Right ventricle myocardium inferior (tissue), 1 donor: ENCODE data around the gene TMEM185B. TPM values are rescaled to one million over a fixed set of nuclear protein-coding genes. Genes with fewer than 3 reads are reported as not detected.
A peak's percentile ranks its signal among the peaks of the same experiment; 100 is the strongest.
"Not testable (repeated sequence)": the region's sequence is repeated elsewhere in the genome, so short reads cannot be mapped to it uniquely, and the experiment has no call there.

Source experiments
- ATAC-seq: fragments of 200-7000 bp; cut with Tn5 transposase; one replicate; pipeline ENCODE4 v1.9.1; 2020; ENCODE audit warnings: mild to moderate bottlenecking, moderate library complexity
- DNase-seq: peaks from one replicate; pipeline ENCODE4 v3.0.0; 2021; ENCODE audit errors: missing footprints
- intact Hi-C: fragments of 100-400 bp; cut with DNase I; formaldehyde crosslinking; loops from one replicate; pipeline ENCODE4 v1.11.0; 2022
- total RNA-seq: library from RNA; stranded (reverse); fragmentation: NEBNext Ultra II Directional; extraction: Animal tissue kit (Norgen Biotek cat#: 25700); gene quantifications from one replicate; pipeline ENCODE4 v1.2.1, GENCODE V29; 2021
- donor health status: DM: no; HTN: yes; CAD: no; lungs with severe emphysema.

Gene TMEM185B
- total RNA-seq, 1 donor from 2014 or later, result 20.6 TPM

DNA sequence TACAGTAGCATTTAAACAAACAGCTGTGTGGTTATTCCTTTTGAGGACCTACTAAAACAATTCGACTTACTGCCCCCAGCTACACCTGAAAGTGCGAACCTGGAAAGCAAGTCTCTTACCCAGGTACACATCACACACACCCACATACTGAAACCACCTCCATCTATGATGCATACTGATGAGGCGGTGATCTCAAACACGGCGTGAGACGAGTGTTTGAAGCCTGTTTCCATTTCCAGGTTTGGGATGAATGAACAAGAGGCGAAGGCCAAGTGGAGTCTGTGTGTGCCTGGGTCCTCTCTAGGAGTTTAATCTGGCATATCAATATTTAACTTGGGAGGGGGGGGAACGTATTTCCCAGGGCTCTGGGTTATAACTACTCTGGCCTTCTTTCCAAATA lies 1.6 kb downstream of the TMEM185B start:
- ATAC-seq (no peak), DNase-seq (no peak)
- intact Hi-C loops, result loop anchor here (10.0 kb wide), 1 partner anchor 93 kb away; no protein-coding TSS in a partner anchor

DNA sequence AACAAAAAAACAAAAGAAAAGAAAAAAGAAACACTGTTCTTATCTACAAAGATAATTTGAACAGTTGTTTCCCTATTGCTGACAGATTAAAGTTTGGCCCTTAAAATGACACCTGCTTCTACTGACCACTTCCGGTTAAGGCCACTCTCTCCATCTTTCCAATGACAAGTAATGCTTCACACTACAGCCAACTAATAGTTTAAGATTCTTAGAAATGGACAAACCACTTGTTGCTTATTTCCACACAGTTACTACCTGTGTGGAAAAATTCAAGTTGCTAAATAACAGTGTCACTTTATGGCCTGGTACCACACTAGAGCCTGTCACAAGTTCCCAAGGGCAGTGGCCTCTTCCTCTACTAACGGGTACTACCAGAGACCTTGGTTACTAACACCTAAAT lies 2.4 kb downstream of the TMEM185B start:
- ATAC-seq, result no peak
- intact Hi-C loops, result loop anchor here (10.0 kb wide), 1 partner anchor 94 kb away; no protein-coding TSS in a partner anchor

DNA sequence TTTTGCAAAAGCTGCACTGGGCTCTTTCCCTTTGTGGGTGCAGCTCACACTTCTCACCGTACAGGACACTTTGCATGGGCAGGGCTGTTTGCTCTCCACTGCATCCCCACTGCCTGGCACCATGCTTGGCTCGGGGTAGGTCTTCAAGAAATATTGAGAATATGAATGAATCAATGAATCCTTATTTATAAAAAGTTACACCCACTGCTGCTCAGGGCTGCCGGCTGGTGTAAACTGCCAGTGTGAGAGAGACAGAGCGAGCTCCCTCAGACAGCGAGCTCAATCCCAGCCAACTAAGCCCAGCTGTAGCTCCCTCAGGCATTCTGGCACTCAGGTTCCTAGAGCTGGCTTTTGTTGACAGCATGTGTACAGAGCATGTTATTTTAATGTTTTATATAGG lies 3.4 kb downstream of the TMEM185B start:
- ATAC-seq, result no peak
- intact Hi-C loops, result loop anchor here (10.0 kb wide), 1 partner anchor 95 kb away; no protein-coding TSS in a partner anchor
- DNase-seq, result no peak

More for the DNA sequence above, 2.4 kb downstream of the TMEM185B start:
- no peak for DNase-seq

GRCh38 chr2:120219291-120219690 lies 3.9 kb downstream of the TMEM185B start:
- intact Hi-C loops, result no loop called here
- no peak for ATAC-seq
- DNase-seq, result no peak

DNA sequence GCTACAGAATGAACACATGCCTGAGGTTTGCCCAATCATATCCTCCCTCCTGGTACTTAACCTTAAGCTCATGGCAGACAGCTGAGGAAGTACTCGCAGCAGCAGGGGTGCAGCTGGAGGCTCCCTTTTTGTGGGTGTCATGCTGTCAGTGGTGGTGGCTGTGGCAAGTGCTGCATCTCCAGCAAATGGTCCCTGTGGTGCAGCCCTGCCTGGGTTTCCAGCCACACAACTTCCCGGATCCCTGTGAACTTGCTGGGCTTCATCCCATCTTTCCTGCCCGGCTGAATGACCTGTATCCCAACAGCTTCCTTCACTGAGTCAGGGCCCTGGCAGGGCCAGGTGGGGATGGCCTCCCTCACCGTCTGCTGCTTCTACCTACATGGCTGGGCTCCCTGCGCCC lies 5.0 kb downstream of the TMEM185B start:
- DNase-seq (no peak), ATAC-seq (no peak)
- intact Hi-C loops, result no loop called here

DNA sequence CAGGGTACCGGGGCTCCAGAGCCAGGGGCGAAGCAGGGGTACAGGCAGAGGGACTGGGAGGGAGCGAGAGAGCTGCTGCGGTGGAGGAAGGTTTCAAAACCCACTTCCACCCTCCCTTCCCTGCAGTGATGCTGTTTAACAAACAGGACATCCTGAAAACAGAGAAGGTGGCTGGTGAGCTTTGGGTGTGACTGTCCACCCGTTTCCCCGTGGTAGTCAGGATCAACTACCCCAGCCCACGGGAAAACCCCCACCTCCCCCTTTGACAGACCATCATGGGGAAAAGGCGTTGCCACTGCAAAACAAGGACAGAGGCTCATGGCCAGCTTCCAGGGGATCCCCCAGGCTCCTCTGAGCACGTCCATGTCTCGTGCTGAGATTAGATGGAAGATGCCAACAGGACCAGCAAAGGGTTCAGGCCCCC lies 12.9 kb downstream of the TMEM185B start:
- intact Hi-C loops, result no loop called here
- ATAC-seq, result no peak
- no peak for DNase-seq

- DNase-seq (no peak), ATAC-seq (peak; percentile 15)
- intact Hi-C loops, result no loop called here
Observed at GRCh38 chr2:120209427-120210269, 13.6 kb downstream of the TMEM185B start.

DNA sequence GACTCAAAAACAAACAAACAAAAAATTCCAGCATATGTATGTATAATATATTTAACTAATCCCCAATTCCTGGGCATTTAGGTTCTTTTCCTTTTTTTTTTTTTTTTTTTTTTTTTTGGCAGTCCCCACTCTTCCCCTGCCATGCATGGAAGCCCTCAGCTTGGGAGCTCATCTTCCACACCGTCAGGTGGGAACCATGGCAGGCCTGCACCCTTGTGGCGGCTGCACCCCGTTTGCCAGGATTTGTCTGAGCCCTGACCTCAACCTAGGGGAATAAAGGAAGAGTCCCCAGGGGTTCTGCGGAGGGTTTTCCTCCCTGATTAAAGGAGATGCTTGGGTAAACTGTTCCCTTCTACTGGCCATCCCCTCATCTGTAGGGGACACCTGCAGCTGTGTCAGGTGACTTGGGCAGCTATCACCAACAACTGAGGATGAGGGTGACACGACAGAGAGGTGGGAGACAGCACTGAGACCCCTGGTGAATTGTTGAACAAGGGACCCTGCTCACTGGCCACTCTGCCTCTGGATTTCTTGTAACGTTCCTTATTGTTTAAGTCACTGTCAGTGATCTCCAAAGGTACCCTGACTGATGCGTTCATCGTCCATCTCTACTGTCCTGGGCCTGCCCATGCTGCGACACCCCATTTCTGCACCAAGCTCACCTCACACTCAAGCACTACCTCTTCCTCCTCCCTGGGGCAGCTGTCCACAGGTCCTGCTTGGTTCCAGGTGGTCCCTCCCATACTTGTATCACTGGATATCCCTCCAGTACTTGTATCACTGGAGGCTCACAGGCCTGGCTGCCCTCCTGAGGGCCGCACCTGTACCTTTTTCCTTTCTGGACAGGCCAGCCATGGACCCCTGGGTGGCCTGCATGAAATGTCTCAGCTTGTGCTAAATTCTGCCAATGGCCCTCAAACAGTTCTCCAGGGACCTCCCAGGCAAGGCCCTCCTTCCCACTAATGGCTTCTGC lies 14.5 kb downstream of the TMEM185B start:
- DNase-seq (no peak), ATAC-seq (no peak)
- intact Hi-C loops, result no loop called here

DNA sequence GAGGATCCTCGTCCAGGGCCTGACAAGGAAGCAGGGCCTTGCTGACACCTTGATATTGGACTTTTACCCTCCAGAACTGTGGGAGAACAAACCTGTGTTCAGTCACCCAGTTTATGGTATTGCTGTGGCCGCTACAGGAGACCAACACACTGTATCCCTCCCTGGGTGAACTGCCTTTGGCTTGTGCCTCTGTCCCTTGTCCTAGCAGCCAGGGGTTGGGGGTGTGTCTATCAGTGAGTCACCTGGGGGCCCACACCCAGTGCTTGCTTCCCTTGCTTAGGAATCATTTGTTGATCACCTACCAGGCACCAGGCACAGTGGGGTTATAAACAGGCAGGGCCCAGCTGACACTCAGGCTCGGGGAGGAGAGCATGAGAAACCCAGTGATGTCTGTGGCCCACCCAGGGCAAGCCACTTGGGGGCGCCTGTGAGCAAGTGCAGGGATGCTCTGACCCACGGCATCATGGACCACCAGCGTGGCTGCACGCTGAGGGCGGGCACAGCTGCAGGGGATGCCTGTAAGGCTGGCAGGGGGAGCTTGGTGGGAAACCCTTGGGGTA lies 17.1 kb downstream of the TMEM185B start:
- intact Hi-C loops, result no loop called here
- ATAC-seq, result no peak

GRCh38 chr2:120204945-120205670 lies 18.1 kb downstream of the TMEM185B start:
- ATAC-seq (no peak), DNase-seq (no peak)
- intact Hi-C loops, result no loop called here

More for the DNA sequence above, 17.1 kb downstream of the TMEM185B start:
- no peak for DNase-seq

- ATAC-seq (no peak), DNase-seq (no peak)
- intact Hi-C loops, result no loop called here
Observed at GRCh38 chr2:120204417-120204816, 18.8 kb downstream of the TMEM185B start.

GRCh38 chr2:120204022-120204405 lies 19.2 kb downstream of the TMEM185B start:
- intact Hi-C loops, result no loop called here
- ATAC-seq, result peak; percentile 10
- no peak for DNase-seq

- DNase-seq (no peak), ATAC-seq (peak; percentile 34)
- intact Hi-C loops, result no loop called here
Observed at GRCh38 chr2:120203251-120204021, 19.8 kb downstream of the TMEM185B start.

- intact Hi-C loops, ATAC-seq, DNase-seq: not testable (repeated sequence)
Observed at GRCh38 chr2:120199817-120200459, 23.3 kb downstream of the TMEM185B start.

- no peak for ATAC-seq
- no peak for DNase-seq
- intact Hi-C loops, result no loop called here
Observed at GRCh38 chr2:120195553-120195952, 27.6 kb downstream of the TMEM185B start.

DNA sequence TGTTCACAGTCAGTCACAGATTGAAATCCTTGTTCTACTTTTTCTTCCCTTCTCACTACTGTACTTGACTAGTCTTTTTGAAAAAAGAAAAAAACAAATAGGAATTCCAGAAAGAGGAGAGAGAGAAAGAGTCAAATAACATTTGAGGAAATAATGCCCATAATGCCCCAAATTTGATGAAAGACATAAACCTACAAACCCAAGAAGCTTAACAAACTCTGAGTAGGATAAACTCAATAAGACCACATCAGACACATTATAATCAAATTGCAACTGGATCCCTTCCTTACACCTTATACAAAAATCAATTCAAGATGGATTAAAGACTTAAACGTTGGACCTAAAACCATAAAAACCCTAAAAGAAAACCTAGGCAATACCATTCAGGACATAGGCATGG lies 30.9 kb downstream of the TMEM185B start:
- DNase-seq (no peak), ATAC-seq (no peak)
- intact Hi-C loops, result no loop called here

GRCh38 chr2:120189189-120189588 lies 34.0 kb downstream of the TMEM185B start:
- DNase-seq (no peak), ATAC-seq (no peak)
- intact Hi-C loops, result no loop called here
